NB4 (cell line): ENCODE data around the gene UBA6.

Source experiments
- POLR2A ChIP-seq: IDR thresholded peaks from 2 replicates; pipeline ENCODE4 v1.6.1; 2011; ENCODE audit warnings: mild to moderate bottlenecking; ENCODE audit not compliant: insufficient read length; ENCODE audit errors: extremely low read depth
- TF ChIP-seq, protein P1 (sequence below): IDR thresholded peaks from one replicate; pipeline ENCODE4 v1.5.1; 2012; ENCODE audit warnings: low read depth, low read length

DNA sequence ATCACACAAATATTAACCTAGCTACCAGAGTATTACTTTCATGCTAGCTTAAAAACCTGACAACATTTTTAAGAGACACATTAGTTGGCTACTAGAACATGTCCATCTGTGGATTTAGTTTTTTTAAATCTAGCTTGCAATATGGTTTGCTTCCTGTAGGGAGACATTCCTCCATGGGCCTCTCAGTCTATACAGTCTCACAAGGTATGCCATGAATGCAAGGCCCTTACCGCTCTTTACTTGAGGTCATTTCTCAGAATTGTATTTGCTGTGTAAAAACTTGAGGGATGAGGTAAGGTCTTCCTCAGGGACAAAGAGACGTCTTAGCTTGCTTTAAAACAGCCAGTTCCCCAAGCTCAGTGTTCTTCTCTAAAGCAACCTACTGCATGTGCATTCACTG is 26.9 kb downstream of the UBA6 start:
- TF ChIP-seq, protein P1, sequence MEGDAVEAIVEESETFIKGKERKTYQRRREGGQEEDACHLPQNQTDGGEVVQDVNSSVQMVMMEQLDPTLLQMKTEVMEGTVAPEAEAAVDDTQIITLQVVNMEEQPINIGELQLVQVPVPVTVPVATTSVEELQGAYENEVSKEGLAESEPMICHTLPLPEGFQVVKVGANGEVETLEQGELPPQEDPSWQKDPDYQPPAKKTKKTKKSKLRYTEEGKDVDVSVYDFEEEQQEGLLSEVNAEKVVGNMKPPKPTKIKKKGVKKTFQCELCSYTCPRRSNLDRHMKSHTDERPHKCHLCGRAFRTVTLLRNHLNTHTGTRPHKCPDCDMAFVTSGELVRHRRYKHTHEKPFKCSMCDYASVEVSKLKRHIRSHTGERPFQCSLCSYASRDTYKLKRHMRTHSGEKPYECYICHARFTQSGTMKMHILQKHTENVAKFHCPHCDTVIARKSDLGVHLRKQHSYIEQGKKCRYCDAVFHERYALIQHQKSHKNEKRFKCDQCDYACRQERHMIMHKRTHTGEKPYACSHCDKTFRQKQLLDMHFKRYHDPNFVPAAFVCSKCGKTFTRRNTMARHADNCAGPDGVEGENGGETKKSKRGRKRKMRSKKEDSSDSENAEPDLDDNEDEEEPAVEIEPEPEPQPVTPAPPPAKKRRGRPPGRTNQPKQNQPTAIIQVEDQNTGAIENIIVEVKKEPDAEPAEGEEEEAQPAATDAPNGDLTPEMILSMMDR = no peak
- no peak for TF ChIP-seq POLR2A
